Measurements from ENCODE around the gene ANO7. TPM values are rescaled to one million over a fixed set of nuclear protein-coding genes. Genes with fewer than 3 reads are reported as not detected.

The ANO7 gene
- polyA plus RNA-seq, 1 donor from 2014 or later, result not detected

GRCh38 chr2:241199286-241199685 lies 10.8 kb downstream of the ANO7 start:
- H2AFZ ChIP-seq (ENCODE audit: low read depth, low read length), result no peak overlapping the region
- H3K36me3 ChIP-seq (ENCODE audit: insufficient read depth, low read length), result no peaks in the 10 kb centered on the region
- H3K27ac ChIP-seq (ENCODE audit: low read length), result no peak overlapping the region

More at GRCh38 chr2:241199286-241199685, 10.8 kb downstream of the ANO7 start:
- Histone ChIP-seq H3K4me3 (ENCODE audit: low read length) (no peak overlapping the region), H3K9ac (ENCODE audit: low read length) (no peak overlapping the region), H3K27me3 (ENCODE audit: insufficient read depth, low read depth, low read length) (no peaks in the 10 kb centered on the region), H3K9me3 (ENCODE audit: low read length) (no peaks in the 10 kb centered on the region), H3K79me2 (replicated peaks; ENCODE audit: insufficient read depth, low read length) (no peaks in the 10 kb centered on the region), H3F3A (ENCODE audit: insufficient read depth, low read length, poor library complexity, severe bottlenecking) (no peaks in the 10 kb centered on the region), H3K4me2 (ENCODE audit: low read length) (no peak overlapping the region), H3K9me2 (ENCODE audit: insufficient read depth, low read length) (no peaks in the 10 kb centered on the region), H4K20me1 (ENCODE audit: insufficient read depth) (no peaks in the 10 kb centered on the region)
- TF ChIP-seq CTCF (IDR thresholded peaks at IDR 0.05; ENCODE audit: poor library complexity, severe bottlenecking) (no peak), EP300 (conservative IDR thresholded peaks at IDR 0.05; ENCODE audit: poor library complexity, severe bottlenecking) (no peak), SMC3 (conservative IDR thresholded peaks at IDR 0.05; ENCODE audit: poor library complexity) (no peak), RAD21 (conservative IDR thresholded peaks at IDR 0.05) (no peak), TAF1 (IDR thresholded peaks at IDR 0.05; ENCODE audit: low read depth) (no peak), MXI1 (conservative IDR thresholded peaks at IDR 0.05; ENCODE audit: poor library complexity, severe bottlenecking) (no peak), EZH2 (IDR thresholded peaks at IDR 0.05; ENCODE audit: borderline replicate concordance, insufficient read depth, low read length, poor library complexity, severe bottlenecking) (no peak), REST (IDR thresholded peaks at IDR 0.05; ENCODE audit: borderline replicate concordance) (no peak), POLR2AphosphoS5 (IDR thresholded peaks at IDR 0.05) (no peak)

Measured in neural cell (in vitro differentiated cells).